Activated T-cell treated with anti-CD3 and anti-CD28 coated beads, Interleukin-2, amount 50 U/mL, for 24 hours (primary cell): ENCODE measurements around the gene SH3BP5L.
A peak's percentile ranks its signal among the peaks of the same experiment; 100 is the strongest.
"Not testable (repeated sequence)": the region's sequence is repeated elsewhere in the genome, so short reads cannot be mapped to it uniquely, and the experiment has no call there.

Source experiments
- DNase-seq: peaks from one replicate; pipeline ENCODE4 v3.0.0-alpha.2; 2020
- H3K27ac Mint-ChIP-seq: 2 replicates; pipeline ENCODE4 v1.8.0; 2020; ENCODE audit warnings: mild to moderate bottlenecking, mixed read lengths
- H3K27me3 Mint-ChIP-seq: 2 replicates; pipeline ENCODE4 v1.8.0; 2020; ENCODE audit warnings: mixed read lengths
- H3K36me3 Mint-ChIP-seq: 2 replicates; pipeline ENCODE4 v1.8.0; 2020; ENCODE audit warnings: low read depth, mixed read lengths
- H3K4me1 Mint-ChIP-seq: 2 replicates; pipeline ENCODE4 v1.8.0; 2020; ENCODE audit warnings: low read depth, mixed read lengths
- H3K4me3 Mint-ChIP-seq: 2 replicates; pipeline ENCODE4 v1.8.0; 2020; ENCODE audit warnings: mild to moderate bottlenecking, moderate library complexity, mixed read lengths
- H3K9me3 Mint-ChIP-seq: 2 replicates; pipeline ENCODE4 v1.8.0; 2020; ENCODE audit warnings: mixed read lengths

The SH3BP5L gene

DNA sequence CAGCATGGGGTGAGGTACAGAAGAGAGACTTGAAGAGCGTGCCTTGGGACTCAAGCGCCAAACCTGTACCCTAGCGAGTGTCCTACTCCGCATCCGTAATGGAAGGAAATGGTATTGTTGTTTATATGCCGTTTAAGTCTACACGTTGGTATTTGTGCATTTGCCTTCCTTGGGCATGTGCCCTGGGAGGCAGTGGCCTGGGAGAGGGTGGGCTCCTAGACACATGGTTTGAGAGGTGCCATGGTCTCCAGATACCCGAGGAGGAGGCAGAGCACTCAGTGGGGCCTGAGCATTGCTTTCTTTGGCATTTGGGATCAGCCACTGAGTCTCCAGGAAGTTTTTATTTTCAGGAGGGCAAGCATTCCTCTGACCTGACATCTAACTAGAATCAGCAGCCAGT lies 18.8 kb upstream of the SH3BP5L start:
- H3K9me3 Mint-ChIP-seq: no peaks in the 10 kb centered on the region

DNA sequence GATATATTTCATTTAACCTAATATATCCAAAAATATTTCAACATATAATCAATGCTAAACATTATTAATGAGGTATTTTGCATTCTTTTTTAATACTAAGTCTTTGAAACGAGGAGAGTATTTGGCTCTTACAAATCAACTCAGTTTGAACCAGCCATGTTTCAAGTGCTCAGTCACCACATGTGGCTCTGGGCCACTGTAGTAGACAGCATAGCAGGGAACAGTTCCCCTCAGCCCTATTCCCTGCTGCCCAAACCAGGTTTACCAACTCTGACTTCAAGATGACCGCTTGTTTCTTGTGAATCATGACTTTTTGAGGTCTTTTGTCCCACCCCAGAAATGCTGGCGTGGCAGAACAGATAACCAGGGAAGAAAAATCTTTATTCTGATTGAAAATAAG lies 18.0 kb upstream of the SH3BP5L start:
- Mint-ChIP-seq H3K27me3 (no peaks in the 10 kb centered on the region), H3K9me3 (no peaks in the 10 kb centered on the region), H3K36me3 (peaks cover 55% of the 10 kb centered on the region), H3K4me3 (no peak overlapping the region), H3K4me1 (peaks cover 34% of the 10 kb centered on the region), H3K27ac (no peak overlapping the region)
- no peak for DNase-seq

More for the DNA sequence above, 18.8 kb upstream of the SH3BP5L start:
- Mint-ChIP-seq H3K4me1 (peaks cover 29% of the 10 kb centered on the region), H3K36me3 (peaks cover 47% of the 10 kb centered on the region), H3K27me3 (no peaks in the 10 kb centered on the region), H3K4me3 (no peak overlapping the region), H3K27ac (no peak overlapping the region)
- no peak for DNase-seq

DNA sequence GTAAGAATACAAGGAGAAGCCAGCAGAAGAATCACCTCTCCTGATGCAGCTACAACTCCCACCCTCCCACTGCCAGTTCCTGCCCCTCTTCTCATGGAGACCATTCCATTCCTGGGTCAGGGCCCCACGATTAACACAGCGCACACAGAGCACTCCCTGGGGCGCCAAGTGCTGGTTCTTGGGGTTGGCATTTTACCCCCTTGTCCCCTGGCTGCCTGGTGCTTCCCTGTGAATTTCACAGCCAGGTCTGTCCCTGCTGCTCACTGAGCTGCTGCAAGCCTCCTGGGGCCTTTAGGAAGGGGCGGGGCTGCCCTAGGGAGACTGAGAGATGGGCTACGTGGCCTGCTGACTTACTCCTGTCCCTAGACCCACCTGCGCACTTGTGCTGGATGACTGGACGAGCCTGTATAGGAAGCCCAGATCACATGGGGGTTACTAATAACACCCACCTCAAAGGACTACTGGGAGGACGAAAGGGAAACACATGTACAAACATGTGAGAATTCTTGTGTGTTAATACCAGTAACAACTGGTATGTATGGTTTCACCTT lies 17.1 kb upstream of the SH3BP5L start:
- Mint-ChIP-seq H3K4me3 (no peak overlapping the region), H3K27ac (peak overlapping the region; percentile 29)
- no peak for DNase-seq

DNA sequence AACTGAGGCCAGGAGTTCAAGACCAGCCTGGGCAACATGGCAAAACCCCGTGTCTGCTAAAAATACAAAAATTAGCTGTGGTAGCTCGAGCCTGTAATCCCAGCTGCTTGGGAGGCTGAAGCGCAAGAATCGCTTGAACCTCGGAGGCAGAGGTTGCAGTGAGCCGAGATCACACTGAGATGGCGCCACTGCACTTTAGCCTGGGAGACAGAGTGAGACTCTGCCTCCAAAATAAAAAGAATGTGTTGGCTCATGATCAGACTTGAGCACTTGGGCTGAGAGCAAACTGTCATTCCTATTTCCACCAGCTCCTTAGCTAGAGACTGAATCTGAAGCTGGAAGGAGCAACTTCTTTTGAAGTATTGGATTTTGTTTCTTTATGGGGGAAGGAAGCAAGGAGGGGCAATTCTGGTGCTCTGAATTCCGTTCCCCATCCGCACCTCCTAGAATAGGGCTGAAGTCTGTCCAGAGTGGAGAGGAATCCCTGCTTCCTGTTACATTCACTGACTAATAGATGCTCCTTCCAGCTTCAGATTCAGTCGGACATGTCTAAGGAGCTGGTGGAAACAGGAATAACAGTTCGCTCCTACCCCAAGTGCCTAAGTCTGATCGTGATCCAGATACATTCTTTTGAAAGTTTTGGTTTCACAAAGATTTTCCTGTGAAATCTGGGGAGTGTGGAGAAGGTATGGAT lies 16.1 kb upstream of the SH3BP5L start:
- Mint-ChIP-seq H3K27me3 (no peaks in the 10 kb centered on the region), H3K4me3 (no peak overlapping the region), H3K27ac (no peak overlapping the region), H3K4me1 (peaks cover 36% of the 10 kb centered on the region), H3K9me3 (no peaks in the 10 kb centered on the region), H3K36me3 (peaks cover 53% of the 10 kb centered on the region)
- peak; percentile 45 for DNase-seq

More for the DNA sequence above, 17.1 kb upstream of the SH3BP5L start:
- H3K4me1 Mint-ChIP-seq: peaks cover 34% of the 10 kb centered on the region
- H3K36me3 Mint-ChIP-seq: peaks cover 56% of the 10 kb centered on the region
- no peaks in the 10 kb centered on the region for H3K27me3 Mint-ChIP-seq
- H3K9me3 Mint-ChIP-seq: no peaks in the 10 kb centered on the region

DNA sequence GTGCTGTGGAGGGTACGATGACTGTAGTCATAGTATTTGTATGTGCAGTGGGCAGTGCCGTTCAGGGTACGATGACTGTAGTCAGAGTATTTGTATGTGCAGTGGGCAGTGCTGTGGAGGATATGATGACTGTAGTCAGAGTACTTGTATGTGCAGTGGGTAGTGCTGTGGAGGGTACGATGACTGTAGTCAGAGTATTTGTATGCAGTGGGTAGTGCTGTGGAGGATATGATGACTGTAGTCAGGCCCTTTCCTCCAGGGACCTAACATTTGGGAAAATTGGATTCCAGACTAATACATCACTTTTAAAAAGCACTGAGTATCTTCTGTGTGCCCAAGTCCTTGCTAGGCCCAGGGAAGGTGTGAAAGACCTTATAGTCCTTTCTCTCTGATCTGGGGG lies 15.2 kb upstream of the SH3BP5L start:
- peak; percentile 22 for DNase-seq
- H3K27ac Mint-ChIP-seq: peak overlapping the region; percentile 33
- no peaks in the 10 kb centered on the region for H3K27me3 Mint-ChIP-seq
- no peaks in the 10 kb centered on the region for H3K9me3 Mint-ChIP-seq
- H3K36me3 Mint-ChIP-seq: peaks cover 44% of the 10 kb centered on the region
- H3K4me3 Mint-ChIP-seq: no peak overlapping the region
- peaks cover 36% of the 10 kb centered on the region for H3K4me1 Mint-ChIP-seq

DNA sequence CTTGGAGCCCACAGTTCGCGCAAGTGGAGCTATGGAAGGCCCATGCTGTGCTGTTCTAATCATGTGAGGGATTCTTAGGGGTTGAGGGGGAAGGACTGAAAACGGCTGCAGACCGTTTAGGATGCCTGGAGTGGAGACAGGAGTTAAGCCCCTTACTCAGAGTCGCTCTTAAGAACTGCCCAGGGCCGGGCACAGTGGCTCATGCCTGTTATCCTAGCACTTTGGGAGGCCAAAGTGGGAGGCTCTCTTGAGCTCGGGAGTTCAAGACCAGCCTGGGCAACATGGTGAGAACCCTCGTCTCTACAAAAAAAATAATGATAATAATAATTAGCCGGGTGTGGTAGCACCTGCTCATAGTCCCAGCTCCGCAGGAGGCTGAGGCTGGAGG lies 13.4 kb upstream of the SH3BP5L start:
- no peak overlapping the region for H3K27ac Mint-ChIP-seq
- H3K36me3 Mint-ChIP-seq: peaks cover 26% of the 10 kb centered on the region
- peaks cover 36% of the 10 kb centered on the region for H3K4me1 Mint-ChIP-seq
- H3K4me3 Mint-ChIP-seq: no peak overlapping the region
- no peaks in the 10 kb centered on the region for H3K9me3 Mint-ChIP-seq
- no peaks in the 10 kb centered on the region for H3K27me3 Mint-ChIP-seq
- no peak for DNase-seq

DNA sequence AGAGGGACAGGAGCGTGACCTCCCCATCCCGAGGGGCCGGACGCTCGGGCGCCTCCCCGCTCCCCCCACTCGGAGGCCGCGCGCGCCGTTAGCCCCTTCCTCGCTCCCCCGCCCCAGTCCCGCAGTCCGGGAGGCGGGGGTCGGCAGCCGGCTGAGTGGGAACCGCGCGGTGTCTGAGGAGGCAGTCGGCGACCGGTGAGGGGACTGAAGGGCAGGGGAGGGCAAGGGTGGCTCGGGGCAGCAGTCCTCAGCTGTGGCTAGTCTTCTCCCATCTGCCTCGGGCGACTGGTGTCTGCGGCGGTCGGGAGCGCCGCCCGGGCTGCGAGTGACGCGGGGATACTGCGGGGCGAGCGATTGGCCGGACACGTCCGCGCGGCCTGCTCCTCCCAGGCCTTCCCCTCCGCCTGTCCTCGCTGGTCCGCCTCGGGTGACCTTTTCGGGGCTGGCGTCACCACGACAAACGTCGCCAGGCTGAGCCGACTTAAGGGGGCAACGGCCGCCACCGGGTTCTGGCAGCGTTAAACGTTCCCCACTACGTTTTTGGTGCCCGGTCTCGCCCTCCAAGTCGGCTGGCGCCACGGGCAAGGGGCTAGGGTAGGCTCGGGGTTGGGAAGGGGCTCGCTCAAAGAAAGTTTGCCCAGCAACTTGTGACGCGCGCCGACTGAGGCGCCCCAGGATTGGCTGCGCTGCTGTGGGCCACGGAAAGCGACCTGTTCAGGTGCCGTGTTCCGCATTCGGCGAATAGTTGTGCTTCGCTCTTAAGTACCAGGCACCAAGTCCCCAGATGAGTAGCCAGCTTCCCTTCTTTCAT lies 12.8 kb upstream of the SH3BP5L start:
- H3K27me3 Mint-ChIP-seq: no peaks in the 10 kb centered on the region
- peaks cover 22% of the 10 kb centered on the region for H3K36me3 Mint-ChIP-seq
- no peaks in the 10 kb centered on the region for H3K9me3 Mint-ChIP-seq
- no peak overlapping the region for H3K27ac Mint-ChIP-seq
- peaks cover 36% of the 10 kb centered on the region for H3K4me1 Mint-ChIP-seq
- DNase-seq: peak; percentile 90
- H3K4me3 Mint-ChIP-seq: no peak overlapping the region

DNA sequence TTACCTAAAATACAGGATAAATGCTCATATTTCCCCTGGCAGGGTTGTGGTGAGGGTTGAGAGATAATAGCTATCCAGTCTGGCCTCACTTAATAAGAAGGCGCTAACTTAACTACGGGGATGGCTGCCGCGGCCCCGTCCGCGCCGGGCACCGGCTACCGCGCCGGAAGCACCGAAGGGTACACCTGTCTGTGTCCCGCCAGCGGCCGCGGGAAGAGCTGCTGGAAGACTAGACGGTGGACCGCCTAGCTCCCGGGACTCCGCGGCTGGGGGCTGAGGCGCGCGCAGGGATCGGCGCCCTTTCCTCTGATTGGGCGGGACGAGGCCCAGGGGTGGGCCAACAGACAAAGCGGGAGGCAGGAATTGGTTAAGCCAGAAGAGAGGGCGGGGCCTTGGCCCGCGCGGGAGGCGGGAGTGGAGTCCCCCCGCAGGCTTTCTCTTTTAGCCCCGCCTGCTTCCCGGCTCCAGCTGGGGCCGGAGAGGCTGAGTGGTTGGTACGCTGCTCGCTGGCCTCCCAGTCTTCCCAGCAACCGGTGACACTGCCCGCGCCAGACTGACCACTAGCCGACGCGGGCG lies 12.2 kb upstream of the SH3BP5L start, which contains the start of gene ZNF672:
ZNF672 (plus strand) TSS at position 444 of the 576 bp plus-strand sequence. CDS start 9,051 bp downstream, outside the sequence.
- peaks cover 20% of the 10 kb centered on the region for H3K36me3 Mint-ChIP-seq
- no peaks in the 10 kb centered on the region for H3K27me3 Mint-ChIP-seq
- H3K4me3 Mint-ChIP-seq: no peak within 1 kb of the TSS
- DNase-seq: peak; percentile 93
- H3K27ac Mint-ChIP-seq: no peak within 1 kb of the TSS
- no peaks in the 10 kb centered on the region for H3K9me3 Mint-ChIP-seq
- H3K4me1 Mint-ChIP-seq: peaks cover 34% of the 10 kb centered on the region

DNA sequence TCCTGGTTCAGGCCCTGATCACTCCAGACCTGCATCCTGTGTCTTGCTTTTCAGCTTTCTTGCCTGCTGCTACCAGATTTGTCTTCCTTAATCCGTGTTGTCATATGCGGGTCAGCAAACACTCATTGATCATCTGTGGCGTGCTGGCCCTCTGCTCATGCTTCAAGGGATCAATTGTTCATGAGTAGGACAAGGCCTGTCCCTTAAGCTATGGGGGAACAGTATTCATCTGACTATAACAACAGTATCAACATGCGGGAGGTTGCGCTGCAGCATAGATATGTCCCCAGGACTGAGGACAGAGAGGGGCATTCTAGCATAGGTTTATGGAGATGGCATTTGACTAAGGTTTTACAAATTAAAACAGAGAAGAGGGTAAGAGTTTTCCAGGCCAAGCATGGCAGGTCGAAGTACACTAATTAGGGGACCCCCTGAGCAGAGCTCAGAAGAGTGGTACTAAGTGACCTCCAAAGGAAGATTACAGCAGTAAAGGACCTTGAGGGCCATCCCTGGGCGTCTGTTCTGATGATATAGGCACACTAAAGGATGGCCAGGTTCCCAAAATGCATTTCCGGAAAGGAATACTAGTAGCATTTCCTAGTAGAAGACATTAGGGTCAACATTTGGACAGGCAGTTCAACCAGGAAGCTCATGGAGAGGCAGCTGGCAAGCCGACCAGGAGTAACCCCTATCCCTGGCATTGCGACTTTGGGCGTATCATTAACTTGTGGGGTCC lies 11.5 kb upstream of the SH3BP5L start:
- Mint-ChIP-seq H3K4me1 (peaks cover 29% of the 10 kb centered on the region), H3K27ac (no peak overlapping the region), H3K36me3 (peaks cover 15% of the 10 kb centered on the region), H3K9me3 (no peaks in the 10 kb centered on the region), H3K27me3 (no peaks in the 10 kb centered on the region), H3K4me3 (no peak overlapping the region)
- peak; percentile 36 for DNase-seq

DNA sequence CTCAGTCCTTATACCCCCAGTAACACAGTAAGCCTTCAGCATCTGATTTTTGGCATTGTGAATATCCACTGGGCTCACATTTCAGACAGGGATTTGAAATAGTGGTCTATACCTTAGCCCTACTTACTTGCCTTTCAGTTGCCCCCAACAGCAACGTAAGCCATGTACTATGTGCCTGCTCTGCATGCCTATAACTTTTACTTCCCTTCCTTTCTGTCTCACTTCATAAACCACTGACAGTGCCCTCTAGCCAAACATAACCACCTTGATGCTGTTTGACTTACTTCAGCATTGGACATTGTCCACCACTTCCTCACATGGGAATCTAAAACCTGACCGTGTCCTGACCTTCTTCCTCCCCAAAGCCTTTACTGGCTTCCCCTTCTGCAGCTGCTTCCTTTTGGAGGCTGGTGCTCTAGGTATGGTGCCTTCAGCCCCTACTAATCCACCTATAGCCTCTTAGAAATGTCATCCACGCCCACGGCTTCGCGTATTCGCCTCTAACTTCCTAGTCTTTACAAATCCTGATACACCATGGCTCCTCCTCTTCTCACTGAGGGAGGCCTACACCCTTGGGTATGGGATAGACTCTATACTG lies 8.7 kb upstream of the SH3BP5L start:
- no peak overlapping the region for H3K27ac Mint-ChIP-seq
- H3K4me3 Mint-ChIP-seq: no peak overlapping the region
- H3K27me3 Mint-ChIP-seq: no peaks in the 10 kb centered on the region
- H3K36me3 Mint-ChIP-seq: peaks cover 11% of the 10 kb centered on the region
- no peaks in the 10 kb centered on the region for H3K9me3 Mint-ChIP-seq
- peaks cover 6% of the 10 kb centered on the region for H3K4me1 Mint-ChIP-seq
- peak; percentile 31 for DNase-seq

DNA sequence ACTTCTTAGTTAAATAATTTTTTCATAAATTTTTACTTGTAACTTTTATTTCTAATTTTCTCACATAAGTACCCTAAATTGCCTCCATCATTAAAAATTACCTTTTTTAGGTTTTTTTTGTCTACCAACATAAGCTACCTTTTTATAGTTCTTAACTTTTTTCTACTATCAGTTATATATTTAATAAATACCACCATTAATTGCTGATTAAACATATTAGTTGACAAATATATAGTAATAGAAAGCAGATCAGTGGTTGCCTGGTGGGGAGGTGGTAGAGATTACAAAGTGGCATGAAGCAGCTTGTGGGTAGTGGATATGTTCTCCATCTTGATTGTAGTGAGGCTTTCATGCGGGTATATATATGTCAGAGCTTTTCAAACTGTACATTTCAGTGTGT lies 6.1 kb upstream of the SH3BP5L start:
- no peaks in the 10 kb centered on the region for H3K9me3 Mint-ChIP-seq
- H3K27me3 Mint-ChIP-seq: no peaks in the 10 kb centered on the region
- H3K4me1 Mint-ChIP-seq: peaks cover 11% of the 10 kb centered on the region

DNA sequence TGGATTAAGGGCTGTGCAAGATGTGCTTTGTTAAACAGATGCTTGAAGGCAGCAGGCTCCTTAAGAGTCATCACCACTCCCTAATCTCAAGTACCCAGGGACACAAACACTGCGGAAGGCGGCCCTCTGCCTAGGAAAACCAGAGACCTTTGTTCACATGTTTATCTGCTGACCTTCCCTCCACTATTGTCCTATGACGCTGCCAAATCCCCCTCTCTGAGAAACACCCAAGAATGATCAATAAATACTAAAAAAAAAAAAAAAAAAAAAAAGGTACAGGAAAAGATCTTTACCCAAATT lies 5.0 kb upstream of the SH3BP5L start:
- H3K27ac Mint-ChIP-seq, H3K4me3 Mint-ChIP-seq, H3K9me3 Mint-ChIP-seq, DNase-seq, H3K36me3 Mint-ChIP-seq, H3K27me3 Mint-ChIP-seq: not testable (repeated sequence)
- H3K4me1 Mint-ChIP-seq: peaks cover 15% of the 10 kb centered on the region

More for the DNA sequence above, 6.1 kb upstream of the SH3BP5L start:
- Mint-ChIP-seq H3K27ac (no peak overlapping the region), H3K4me3 (no peak overlapping the region), H3K36me3 (no peaks in the 10 kb centered on the region)
- DNase-seq: no peak

DNA sequence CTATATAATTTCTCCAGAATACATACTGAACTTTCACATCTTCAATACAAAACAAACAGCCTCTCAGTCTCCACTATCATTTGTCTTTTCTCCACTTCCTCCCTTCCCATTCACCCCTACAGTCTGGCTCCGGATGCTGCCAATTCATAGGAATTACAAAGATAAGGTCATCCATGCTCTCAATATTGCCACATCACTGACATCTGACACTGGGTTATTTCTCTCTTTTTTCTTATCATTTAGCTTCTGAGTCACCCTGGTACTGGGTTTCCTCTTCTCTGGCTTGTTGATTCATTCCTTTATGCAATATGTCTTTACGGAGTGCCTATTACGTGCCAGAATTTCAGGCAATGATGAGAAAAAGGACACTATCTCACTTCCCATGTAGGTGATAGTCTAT lies 3.1 kb upstream of the SH3BP5L start:
- no peaks in the 10 kb centered on the region for H3K27me3 Mint-ChIP-seq
- no peak for DNase-seq
- H3K4me1 Mint-ChIP-seq: peaks cover 33% of the 10 kb centered on the region
- peak overlapping the region; percentile 2 for H3K27ac Mint-ChIP-seq
- no peak overlapping the region for H3K4me3 Mint-ChIP-seq
- H3K36me3 Mint-ChIP-seq: peaks cover 17% of the 10 kb centered on the region
- H3K9me3 Mint-ChIP-seq: no peaks in the 10 kb centered on the region

DNA sequence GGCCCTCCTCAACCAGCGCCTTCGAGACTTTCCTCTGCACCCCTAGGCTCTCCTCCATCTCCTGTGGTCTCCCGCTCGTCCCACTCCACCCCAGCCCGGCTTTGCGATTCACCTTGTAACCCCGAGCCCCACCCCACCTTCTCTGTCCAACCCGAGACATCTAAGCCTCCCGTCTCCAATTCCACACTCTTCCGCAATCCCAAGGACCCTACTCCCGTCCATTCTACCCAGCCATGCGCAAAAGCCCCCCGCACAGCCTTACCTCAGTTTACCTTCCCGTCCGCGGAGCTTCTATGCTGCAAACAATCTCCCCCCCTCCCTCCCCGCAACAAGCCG lies 174 bp downstream of the SH3BP5L start:
- DNase-seq: no peak
- Mint-ChIP-seq H3K4me3 (peak overlapping the region; percentile 82), H3K27me3 (no peaks in the 10 kb centered on the region), H3K36me3 (peaks cover 50% of the 10 kb centered on the region), H3K4me1 (peaks cover 65% of the 10 kb centered on the region), H3K27ac (peak overlapping the region; percentile 99), H3K9me3 (no peaks in the 10 kb centered on the region)
